Stimulated activated CD8-positive, alpha-beta memory T cell treated with anti-CD3 and anti-CD28 coated beads, Interleukin-2, amount 100 ng/mL, for 48 hours (primary cell): ENCODE results near the gene RFX2.
"Not testable (repeated sequence)": the region's sequence is repeated elsewhere in the genome, so short reads cannot be mapped to it uniquely, and the experiment has no call there.

Source experiments
- DNase-seq, 2 donors: peaks; one replicate each; pipeline ENCODE4 v3.0.0-alpha.2; 2020; ENCODE audit warnings: low read depth in 2 of 2

The RFX2 gene

GRCh38 chr19:6012426-6013170 lies 97.7 kb downstream of the RFX2 start:
- DNase-seq, result no peak

GRCh38 chr19:6011794-6012193 lies 98.5 kb downstream of the RFX2 start:
- no peak for DNase-seq

DNA sequence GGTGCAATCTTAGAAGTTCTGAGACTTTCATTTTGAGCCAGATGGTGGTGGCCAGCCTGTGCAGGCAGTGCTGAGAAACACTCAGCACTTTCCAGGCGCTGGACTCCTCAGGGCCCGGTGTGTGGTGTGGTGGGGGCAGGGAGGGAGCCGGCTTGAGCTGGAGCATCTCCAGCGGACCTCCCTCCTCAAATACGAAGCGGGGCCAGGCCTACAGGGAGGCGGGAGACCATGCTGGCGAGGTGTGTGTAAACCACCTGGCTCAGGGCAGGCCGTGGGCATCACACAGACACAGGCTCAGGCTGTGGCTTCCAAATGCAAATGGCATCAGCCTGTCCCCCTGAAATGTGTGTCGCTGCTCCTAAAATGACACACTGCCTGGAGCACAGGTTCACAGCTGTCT lies 99.1 kb downstream of the RFX2 start:
- DNase-seq, result no peak

- DNase-seq, result no peak
These were observed 100.2 kb downstream of the RFX2 start for GRCh38 chr19:6010107-6010506.

GRCh38 chr19:6007866-6008265 lies 102.4 kb downstream of the RFX2 start:
- no peak for DNase-seq

DNA sequence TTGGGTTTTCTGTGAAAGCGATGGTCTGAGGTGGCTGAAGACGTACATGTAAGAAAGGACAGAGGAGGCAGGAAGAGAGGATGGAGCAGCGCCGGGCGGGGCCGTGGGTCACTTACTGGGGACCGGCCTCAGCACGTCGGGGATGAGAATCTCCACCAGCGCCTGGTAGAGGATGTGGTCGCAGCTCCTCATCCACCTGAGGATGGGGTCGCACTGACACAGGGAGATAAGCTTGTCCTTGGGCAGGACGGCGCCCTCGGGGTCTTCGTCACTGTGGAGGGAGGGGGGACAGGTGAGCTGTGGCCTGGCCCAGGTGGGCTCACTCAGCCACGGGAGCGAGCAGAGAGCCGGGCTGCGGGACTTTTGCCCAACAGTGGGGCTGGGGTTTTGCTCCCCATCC lies 103.4 kb downstream of the RFX2 start:
- DNase-seq, result no peak

DNA sequence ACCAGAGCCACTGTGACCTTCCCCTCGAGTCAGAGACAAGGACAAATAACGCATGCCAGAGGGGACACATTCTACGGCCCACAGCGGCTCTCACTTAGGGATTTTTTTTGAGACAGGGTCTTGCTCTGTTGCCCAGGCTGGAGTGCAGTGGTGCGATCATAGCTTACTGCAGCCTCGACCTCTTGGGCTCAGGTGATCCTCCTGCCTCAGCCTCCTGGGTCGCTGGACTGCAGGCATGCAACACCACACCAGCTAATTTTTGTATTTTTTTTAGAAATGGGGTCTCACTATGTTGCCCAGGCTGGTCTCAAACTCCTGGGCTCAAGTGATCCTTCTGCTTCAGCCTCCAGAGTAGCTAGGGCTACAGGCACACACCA lies 104.2 kb downstream of the RFX2 start:
- DNase-seq, result not testable (repeated sequence)

- DNase-seq, result no peak
These were observed 104.8 kb downstream of the RFX2 start for GRCh38 chr19:6005321-6006069.

- DNase-seq, result no peak
These were observed 106.3 kb downstream of the RFX2 start for GRCh38 chr19:6003976-6004375.

GRCh38 chr19:6002591-6002990 lies 107.7 kb downstream of the RFX2 start:
- no peak for DNase-seq

- DNase-seq, result no peak
These were observed 110.0 kb downstream of the RFX2 start for GRCh38 chr19:6000228-6000847.

DNA sequence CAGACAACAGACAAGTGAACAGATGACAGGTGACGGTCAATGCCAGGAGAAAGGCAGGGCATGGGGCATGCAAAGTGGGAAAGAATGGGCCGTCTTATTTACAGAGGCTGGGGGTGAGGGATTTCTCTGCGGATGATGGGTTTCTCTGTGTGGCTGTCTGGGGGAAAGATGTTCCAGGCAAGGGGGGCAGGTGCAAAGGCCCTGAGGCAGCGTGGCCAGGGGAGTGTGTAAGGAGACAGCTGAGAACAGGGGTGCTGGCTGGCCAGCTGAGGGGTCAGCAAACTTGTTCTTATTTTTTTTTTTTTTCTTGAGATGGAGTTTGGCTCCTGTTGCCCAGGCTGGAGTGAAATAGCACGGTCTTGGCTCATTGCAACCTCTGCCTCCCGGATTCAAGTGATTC lies 110.6 kb downstream of the RFX2 start:
- DNase-seq, result no peak

- no peak for DNase-seq
These were observed 112.9 kb downstream of the RFX2 start for GRCh38 chr19:5997371-5997770.

DNA sequence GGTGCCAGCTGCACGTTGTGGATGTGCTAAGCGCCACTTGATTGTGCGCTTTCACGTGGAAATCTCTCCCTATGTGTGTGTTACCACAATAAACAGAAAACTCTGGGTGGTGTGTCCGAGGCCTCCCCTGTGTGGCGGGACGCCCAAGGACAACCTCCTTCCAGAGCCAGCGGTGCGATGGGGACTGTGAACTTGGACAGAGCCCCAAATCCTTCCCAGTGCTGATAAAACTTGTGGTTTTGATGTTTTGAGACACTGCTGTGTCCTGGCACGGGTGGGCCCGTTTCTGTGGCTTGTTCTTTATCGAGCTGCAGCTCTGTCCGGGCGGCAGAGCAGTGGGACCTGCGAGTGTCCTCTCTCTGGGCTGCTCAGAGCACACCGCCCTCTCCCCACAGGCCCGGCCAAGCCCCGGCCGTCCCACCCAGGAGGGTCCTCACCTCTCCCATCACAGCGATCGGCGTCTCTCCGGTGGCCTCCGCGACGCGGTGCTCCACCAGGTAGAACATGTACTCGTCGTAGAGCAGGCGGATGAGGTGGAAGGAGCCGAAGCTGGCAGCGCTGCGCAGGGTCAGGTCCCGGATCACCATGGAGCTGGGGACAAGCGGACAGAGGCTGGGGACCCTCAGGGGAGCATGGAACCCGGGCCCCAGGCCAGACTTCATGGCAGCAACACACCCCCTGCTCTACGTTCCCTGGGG lies 113.5 kb downstream of the RFX2 start:
- DNase-seq, result no peak

GRCh38 chr19:5996102-5996501 lies 114.2 kb downstream of the RFX2 start:
- no peak for DNase-seq

DNA sequence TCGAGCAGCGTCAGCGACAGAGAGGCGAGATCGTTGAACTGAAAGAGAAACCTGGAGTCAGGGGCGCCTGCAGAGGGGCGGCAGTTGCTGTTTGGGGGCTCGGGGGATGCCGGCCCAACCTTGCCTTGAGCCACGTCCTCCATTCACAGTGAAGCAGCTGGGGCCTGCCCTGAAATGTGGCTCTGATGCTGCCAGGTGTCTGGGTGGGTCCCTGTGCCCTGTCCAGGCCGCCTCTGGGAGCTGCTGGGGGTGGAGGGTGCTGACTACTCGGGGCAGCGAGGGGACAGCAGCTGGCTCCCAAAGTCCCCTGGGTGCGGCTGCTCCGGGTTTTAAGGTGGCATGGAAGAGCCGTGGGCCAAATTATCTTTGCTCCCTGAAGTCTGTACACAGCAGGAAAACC lies 114.7 kb downstream of the RFX2 start:
- DNase-seq, result no peak

DNA sequence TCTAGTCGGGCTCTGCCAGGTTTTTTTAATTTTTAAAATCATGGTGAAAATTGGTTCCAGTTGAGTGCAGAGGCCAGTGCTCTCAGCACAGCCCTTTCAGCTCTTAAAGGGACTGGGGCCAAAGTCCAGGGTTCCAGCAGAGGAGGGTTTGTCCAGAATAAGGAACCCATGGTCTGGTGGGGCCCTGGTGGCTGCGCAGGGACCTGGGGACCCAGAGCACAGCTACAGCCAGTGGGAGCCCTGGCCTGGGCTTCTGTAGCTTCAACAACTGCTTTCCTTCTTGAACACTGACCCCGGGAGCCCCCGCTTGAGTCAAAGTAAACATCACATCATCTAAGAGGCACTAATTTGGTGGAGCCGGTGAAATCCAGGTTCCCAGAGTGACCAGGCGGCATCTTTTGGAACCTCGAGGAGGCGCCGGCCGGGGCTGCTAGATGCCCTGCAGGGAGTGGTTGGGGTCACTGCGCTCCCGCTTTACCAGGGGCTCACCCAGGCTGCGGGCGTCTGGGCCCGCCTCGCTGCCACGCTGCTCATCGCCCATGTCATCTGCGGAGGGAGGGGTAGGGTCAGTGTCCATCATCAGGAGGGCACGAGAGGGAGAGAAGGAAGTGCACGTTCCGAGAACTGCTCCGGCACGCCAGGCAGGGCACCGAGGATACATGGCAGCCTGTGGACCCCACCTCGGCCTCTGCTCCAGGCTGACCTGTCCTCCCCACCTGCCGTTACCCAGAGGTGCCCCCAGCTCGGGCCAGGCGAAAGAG lies 115.7 kb downstream of the RFX2 start:
- DNase-seq, result no peak

GRCh38 chr19:5993648-5994358 lies 116.5 kb downstream of the RFX2 start:
- DNase-seq, result no peak

DNA sequence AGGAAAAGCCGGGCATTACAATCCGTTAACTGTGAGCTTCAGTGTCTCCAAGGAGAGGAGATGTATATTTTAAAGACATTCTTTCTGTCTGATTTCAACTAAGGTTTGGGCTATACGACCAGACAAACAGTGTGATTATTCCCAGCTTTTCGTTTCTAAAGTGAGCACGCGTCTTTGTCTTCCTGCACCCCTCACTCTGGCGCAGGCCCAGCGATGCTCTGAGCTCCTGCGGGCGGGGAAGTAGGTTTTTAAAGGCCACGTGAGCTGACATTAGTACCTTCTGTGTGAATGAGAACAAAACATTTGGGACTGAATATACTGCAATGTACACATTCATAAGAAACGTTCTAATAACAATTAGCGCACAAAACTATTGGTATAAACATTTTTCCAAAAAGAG lies 117.1 kb downstream of the RFX2 start:
- no peak for DNase-seq

DNA sequence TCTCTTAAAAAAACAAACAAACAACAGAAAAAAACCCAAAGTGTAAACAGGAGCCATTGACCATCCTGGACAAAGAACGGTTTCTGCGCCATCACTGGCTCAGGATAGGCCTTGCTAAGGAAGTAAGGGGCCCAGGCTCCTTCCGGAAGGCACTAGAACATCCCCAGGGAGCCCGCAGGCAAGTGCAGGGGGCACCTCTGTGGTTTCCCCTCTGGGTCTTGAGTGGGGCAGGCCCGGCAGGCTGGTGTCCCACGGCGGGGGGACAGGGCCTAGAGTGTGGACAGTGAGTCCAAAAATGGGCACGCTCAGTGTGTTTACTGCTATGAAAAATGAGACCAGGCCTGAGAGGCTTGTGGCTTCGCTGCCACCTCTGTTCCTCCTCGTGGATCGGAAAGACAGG lies 117.5 kb downstream of the RFX2 start:
- no peak for DNase-seq

GRCh38 chr19:5991244-5991838 lies 119.0 kb downstream of the RFX2 start:
- DNase-seq, result no peak
